GM13977 (cell line): Measurements from ENCODE around the gene TRDN.

Experiments used
- DNase-seq: peaks from one replicate; pipeline ENCODE4 v3.0.0; 2012; ENCODE audit warnings: low spot score
- in situ Hi-C: fragments of 300-500 bp; cut with MboI; formaldehyde crosslinking; loops from one replicate; pipeline ENCODE4 v1.12.0; 2022; ENCODE audit warnings: low sequenced_read_pairs, low pct_unique_long_range_greater_than_20kb, mixed read lengths, inconsistent platforms; ENCODE audit not compliant: unreplicated experiment
- TF ChIP-seq, protein P1 (sequence below): IDR thresholded peaks from 2 replicates; pipeline ENCODE4 v1.5.1; 2012; ENCODE audit warnings: mild to moderate bottlenecking, control low read depth; ENCODE audit not compliant: insufficient read depth; ENCODE audit errors: extremely low read depth, missing control alignments

Gene TRDN

GRCh38 chr6:123520217-123520616 lies 116.5 kb downstream of the TRDN start:
- in situ Hi-C loops = no loop called here
- TF ChIP-seq, protein P1, sequence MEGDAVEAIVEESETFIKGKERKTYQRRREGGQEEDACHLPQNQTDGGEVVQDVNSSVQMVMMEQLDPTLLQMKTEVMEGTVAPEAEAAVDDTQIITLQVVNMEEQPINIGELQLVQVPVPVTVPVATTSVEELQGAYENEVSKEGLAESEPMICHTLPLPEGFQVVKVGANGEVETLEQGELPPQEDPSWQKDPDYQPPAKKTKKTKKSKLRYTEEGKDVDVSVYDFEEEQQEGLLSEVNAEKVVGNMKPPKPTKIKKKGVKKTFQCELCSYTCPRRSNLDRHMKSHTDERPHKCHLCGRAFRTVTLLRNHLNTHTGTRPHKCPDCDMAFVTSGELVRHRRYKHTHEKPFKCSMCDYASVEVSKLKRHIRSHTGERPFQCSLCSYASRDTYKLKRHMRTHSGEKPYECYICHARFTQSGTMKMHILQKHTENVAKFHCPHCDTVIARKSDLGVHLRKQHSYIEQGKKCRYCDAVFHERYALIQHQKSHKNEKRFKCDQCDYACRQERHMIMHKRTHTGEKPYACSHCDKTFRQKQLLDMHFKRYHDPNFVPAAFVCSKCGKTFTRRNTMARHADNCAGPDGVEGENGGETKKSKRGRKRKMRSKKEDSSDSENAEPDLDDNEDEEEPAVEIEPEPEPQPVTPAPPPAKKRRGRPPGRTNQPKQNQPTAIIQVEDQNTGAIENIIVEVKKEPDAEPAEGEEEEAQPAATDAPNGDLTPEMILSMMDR = no peak
- DNase-seq = no peak

- in situ Hi-C loops = no loop called here
Measured at GRCh38 chr6:123519189-123519505, 117.6 kb downstream of the TRDN start.

GRCh38 chr6:123518441-123519188 lies 118.1 kb downstream of the TRDN start:
- no peak for DNase-seq
- in situ Hi-C loops = no loop called here
- TF ChIP-seq, protein P1 = no peak

More at GRCh38 chr6:123519189-123519505, 117.6 kb downstream of the TRDN start:
- DNase-seq = no peak
- TF ChIP-seq, protein P1 = no peak

DNA sequence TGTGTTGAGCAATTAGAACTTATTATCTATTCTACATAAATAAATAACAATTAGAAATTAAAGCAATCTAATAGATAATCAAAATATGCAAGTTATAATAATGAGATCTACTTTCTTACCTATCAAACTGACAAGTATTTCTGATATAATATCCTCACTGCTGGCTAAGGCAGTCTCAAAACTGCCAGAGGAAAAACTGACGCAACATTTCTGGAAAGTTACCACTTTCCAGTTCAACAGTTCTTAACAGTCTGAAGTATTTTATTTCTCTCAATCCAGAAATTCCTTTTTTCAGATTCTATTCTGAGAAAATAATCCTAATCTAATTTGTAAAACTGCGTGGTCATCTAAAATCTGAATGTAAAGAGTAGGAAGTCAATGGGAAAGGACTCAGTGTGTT lies 121.0 kb downstream of the TRDN start:
- no peak for DNase-seq
- in situ Hi-C loops = no loop called here
- TF ChIP-seq, protein P1 = no peak

- in situ Hi-C loops = no loop called here
- no peak for DNase-seq
- TF ChIP-seq, protein P1 = no peak
Measured at GRCh38 chr6:123509112-123509511, 127.6 kb downstream of the TRDN start.

GRCh38 chr6:123508290-123508689 lies 128.5 kb downstream of the TRDN start:
- TF ChIP-seq, protein P1 = no peak
- DNase-seq = no peak
- in situ Hi-C loops = no loop called here
